Immature natural killer cell (primary cell): ENCODE data around the gene LRRC47. TPM values are rescaled to one million over a fixed set of nuclear protein-coding genes. Genes with fewer than 3 reads are reported as not detected.
"Not testable (repeated sequence)": the region's sequence is repeated elsewhere in the genome, so short reads cannot be mapped to it uniquely, and the experiment has no call there.

Experiments
- DNase-seq, 3 donors: peaks; one replicate each; pipeline ENCODE4 v3.0.0; 2022; ENCODE audit warnings: mixed read lengths in 1 of 3
- H3K27ac Mint-ChIP-seq, 6 donors: one replicate each; pipeline ENCODE4 v1.8.0; 2020; ENCODE audit warnings: mixed read lengths in 6 of 6, mild to moderate bottlenecking in 5 of 6, inconsistent platforms in 4 of 6, moderate library complexity in 3 of 6
- H3K27me3 Mint-ChIP-seq, 3 donors: one replicate each; pipeline ENCODE4 v1.8.0; 2020 to 2021; ENCODE audit warnings: low read depth in 3 of 3, mild to moderate bottlenecking in 3 of 3, mixed read lengths in 3 of 3, moderate library complexity in 3 of 3, inconsistent platforms in 1 of 3
- H3K36me3 Mint-ChIP-seq, 3 donors: one replicate each; pipeline ENCODE4 v1.8.0; 2020; ENCODE audit warnings: mixed read lengths in 3 of 3, inconsistent platforms in 2 of 3, mild to moderate bottlenecking in 2 of 3
- H3K4me1 Mint-ChIP-seq, 2 donors: one replicate each; pipeline ENCODE4 v1.8.0; 2020; ENCODE audit warnings: inconsistent platforms in 2 of 2, mild to moderate bottlenecking in 2 of 2, mixed read lengths in 2 of 2, moderate library complexity in 1 of 2
- H3K4me3 Mint-ChIP-seq, 5 donors: one replicate each; pipeline ENCODE4 v1.8.0; 2020; ENCODE audit warnings: mild to moderate bottlenecking in 5 of 5, mixed read lengths in 5 of 5, inconsistent platforms in 3 of 5, moderate library complexity in 3 of 5
- H3K9me3 Mint-ChIP-seq, 6 donors: one replicate each; pipeline ENCODE4 v1.8.0; 2020; ENCODE audit warnings: mild to moderate bottlenecking in 6 of 6, mixed read lengths in 6 of 6, inconsistent platforms in 4 of 6, moderate library complexity in 3 of 6
- polyA plus RNA-seq, 3 donors: library from polyadenylated mRNA; unstranded; fragments of 300-500 nt; fragmentation: Illumina TruSeq; gene quantifications; one replicate each; pipeline ENCODE4 v1.2.3, GENCODE V29; 2021

LRRC47 gene
- polyA plus RNA-seq, 3 donors from 2014 or later, result 19.3 to 28.3 (median 27.7) TPM

DNA sequence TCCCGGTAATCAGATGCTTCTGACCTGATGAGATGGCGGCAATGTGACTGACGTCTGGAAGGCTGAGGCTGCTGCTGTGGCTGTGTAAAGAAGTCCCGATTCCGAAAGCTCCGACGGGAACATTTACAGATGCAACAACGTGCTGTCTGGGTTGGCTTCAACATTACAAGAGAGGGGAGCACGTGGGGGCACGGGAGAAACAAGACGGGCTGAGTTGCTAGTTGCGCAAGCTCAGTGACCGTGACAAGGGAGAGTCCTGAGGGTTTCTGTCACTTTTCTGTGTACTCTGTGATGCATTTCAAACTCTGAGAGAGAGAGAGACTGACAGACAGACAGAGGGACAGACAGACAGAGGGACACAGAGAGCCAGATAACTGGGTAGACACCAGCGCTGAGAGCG lies 25.6 kb upstream of the LRRC47 start:
- peaks cover 0 to 5% (median 4%) of the 10 kb centered on the region in 3 donors for H3K27me3 Mint-ChIP-seq
- DNase-seq, result no peak
- H3K27ac Mint-ChIP-seq, result no peak overlapping the region
- H3K4me3 Mint-ChIP-seq, result no peak overlapping the region
- H3K36me3 Mint-ChIP-seq, result peaks cover 14 to 46% (median 14%) of the 10 kb centered on the region in 3 donors
- no peaks in the 10 kb centered on the region for H3K4me1 Mint-ChIP-seq
- peaks cover 0 to 1% (median 0%) of the 10 kb centered on the region in 6 donors for H3K9me3 Mint-ChIP-seq

DNA sequence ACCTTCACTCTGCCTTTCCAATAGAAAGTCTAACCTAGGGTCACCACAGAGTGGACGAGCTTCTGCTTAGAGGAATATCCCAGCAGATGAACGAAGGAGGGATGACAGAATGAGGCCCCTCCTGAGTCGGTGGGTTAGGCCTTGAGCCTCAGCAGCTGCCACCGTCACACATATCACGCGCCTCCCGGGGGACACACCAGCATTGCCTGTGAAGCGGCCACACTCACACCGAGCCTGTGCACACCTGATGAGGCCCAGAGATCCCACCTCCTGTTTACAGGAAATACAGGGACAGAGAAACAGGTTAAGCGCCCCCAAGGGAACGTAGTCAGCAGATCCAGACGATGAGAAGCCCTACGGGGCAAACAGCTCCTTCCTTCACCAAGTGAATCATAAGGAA lies 25.1 kb upstream of the LRRC47 start:
- peaks cover 0 to 7% (median 4%) of the 10 kb centered on the region in 3 donors for H3K27me3 Mint-ChIP-seq
- no peaks in the 10 kb centered on the region for H3K4me1 Mint-ChIP-seq
- DNase-seq, result no peak
- H3K36me3 Mint-ChIP-seq, result peaks cover 14 to 46% (median 14%) of the 10 kb centered on the region in 3 donors
- H3K9me3 Mint-ChIP-seq, result peaks cover 0 to 1% (median 0%) of the 10 kb centered on the region in 6 donors
- no peak overlapping the region for H3K4me3 Mint-ChIP-seq
- H3K27ac Mint-ChIP-seq, result peak overlapping the region in 1 of 6 donors; percentile 3

DNA sequence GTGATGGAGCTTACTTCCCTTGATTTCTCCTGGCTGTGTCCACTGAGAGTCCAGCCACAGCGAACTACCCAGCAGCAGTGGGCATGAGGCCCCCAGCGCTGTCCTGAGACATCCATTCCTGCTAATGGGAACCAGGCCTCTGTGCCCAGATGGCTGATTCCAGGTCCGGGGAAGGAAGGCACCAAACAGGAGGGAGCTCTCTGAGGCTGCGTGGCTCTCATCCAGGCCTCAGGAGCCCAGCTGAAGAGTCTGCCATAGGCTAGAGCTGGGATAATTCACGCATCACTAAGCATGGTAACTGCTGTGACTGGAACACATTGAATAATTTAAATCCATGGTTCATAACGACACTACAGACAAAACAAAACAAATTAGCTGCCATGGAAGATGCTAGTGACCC lies 24.7 kb upstream of the LRRC47 start:
- H3K36me3 Mint-ChIP-seq, result peaks cover 13 to 46% (median 14%) of the 10 kb centered on the region in 3 donors
- DNase-seq, result no peak
- no peak overlapping the region for H3K4me3 Mint-ChIP-seq
- H3K9me3 Mint-ChIP-seq, result peaks cover 0 to 1% (median 0%) of the 10 kb centered on the region in 6 donors
- no peaks in the 10 kb centered on the region for H3K4me1 Mint-ChIP-seq
- H3K27me3 Mint-ChIP-seq, result peaks cover 0 to 7% (median 4%) of the 10 kb centered on the region in 3 donors
- H3K27ac Mint-ChIP-seq, result no peak overlapping the region

GRCh38 chr1:3820316-3820715 lies 24.0 kb upstream of the LRRC47 start:
- no peak overlapping the region for H3K4me3 Mint-ChIP-seq
- peaks cover 0 to 1% (median 0%) of the 10 kb centered on the region in 6 donors for H3K9me3 Mint-ChIP-seq
- peaks cover 9 to 43% (median 14%) of the 10 kb centered on the region in 3 donors for H3K36me3 Mint-ChIP-seq
- H3K27me3 Mint-ChIP-seq, result peaks cover 0 to 7% (median 4%) of the 10 kb centered on the region in 3 donors
- H3K27ac Mint-ChIP-seq, result no peak overlapping the region
- no peak for DNase-seq
- H3K4me1 Mint-ChIP-seq, result no peaks in the 10 kb centered on the region

DNA sequence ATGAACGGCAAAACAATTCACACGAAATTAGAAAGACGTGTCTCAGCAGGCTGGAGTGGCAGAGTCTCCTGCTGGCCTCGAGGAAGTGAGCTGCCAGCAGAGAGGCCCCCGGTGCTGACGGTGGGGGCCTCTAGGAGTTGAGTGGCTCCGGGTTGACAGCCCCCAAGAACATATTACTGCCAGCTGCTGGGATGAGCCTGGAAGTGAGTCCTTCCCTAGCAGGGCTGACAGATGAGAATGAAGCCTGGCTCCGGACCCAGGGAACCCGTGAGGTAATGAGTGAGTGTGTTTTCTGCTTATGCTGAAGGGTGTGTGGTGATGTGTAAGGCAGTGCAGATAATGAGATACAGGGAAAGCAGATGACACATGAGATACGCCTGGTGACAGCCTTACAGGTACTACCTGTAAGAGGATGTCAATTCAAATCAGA lies 23.5 kb upstream of the LRRC47 start:
- no peaks in the 10 kb centered on the region for H3K4me1 Mint-ChIP-seq
- peaks cover 0 to 1% (median 0%) of the 10 kb centered on the region in 6 donors for H3K9me3 Mint-ChIP-seq
- H3K27ac Mint-ChIP-seq, result peak overlapping the region in 1 of 6 donors; percentile 33

DNA sequence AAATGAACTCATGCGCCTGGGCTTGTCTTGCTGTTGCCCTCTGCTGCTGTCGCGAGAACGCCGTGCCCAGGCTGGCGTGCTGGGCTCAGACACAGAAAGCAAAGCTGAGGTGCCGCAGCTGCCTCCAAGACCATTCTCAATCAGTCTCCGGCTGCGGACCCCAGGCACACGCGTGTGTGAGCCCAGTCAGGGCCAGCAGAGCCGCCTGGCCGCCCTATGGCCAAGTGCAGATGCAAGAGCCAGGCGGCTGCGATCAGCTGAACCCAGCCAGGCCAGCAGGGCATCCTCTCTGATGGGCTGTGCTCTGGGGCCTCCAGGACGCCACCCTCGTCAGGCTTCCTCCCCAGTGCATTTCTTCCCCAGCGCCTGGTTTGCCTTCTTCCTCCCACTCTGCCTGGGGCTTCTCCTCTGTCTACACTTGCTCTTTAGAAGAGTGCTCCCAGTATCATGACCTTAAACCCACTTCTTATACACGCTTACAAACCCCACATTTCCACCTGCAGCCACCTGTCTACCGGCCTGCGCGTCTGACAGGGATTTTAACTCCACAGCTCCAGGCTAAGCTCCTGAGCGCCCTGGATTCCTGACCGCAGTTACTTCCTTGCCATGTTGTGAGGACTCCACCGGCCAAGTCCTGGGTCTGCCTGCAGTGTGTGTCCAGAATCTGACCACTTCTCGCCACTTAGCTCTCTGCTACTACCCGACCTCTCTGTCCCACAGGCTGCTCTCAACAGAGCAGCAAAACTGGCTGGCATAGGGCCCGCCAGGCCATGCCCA lies 21.7 kb upstream of the LRRC47 start:
- Mint-ChIP-seq H3K4me3 (no peak overlapping the region), H3K27ac (no peak overlapping the region), H3K36me3 (peaks cover 12 to 39% (median 14%) of the 10 kb centered on the region in 3 donors), H3K9me3 (peaks cover 0 to 1% (median 0%) of the 10 kb centered on the region in 6 donors), H3K4me1 (no peaks in the 10 kb centered on the region), H3K27me3 (peaks cover 0 to 8% (median 4%) of the 10 kb centered on the region in 3 donors)
- DNase-seq, result no peak

More for the DNA sequence above, 23.5 kb upstream of the LRRC47 start:
- no peak overlapping the region for H3K4me3 Mint-ChIP-seq
- H3K36me3 Mint-ChIP-seq, result peaks cover 12 to 48% (median 14%) of the 10 kb centered on the region in 3 donors
- no peak for DNase-seq
- H3K27me3 Mint-ChIP-seq, result peaks cover 0 to 8% (median 4%) of the 10 kb centered on the region in 3 donors

GRCh38 chr1:3817138-3817740 lies 20.9 kb upstream of the LRRC47 start:
- no peak for DNase-seq

DNA sequence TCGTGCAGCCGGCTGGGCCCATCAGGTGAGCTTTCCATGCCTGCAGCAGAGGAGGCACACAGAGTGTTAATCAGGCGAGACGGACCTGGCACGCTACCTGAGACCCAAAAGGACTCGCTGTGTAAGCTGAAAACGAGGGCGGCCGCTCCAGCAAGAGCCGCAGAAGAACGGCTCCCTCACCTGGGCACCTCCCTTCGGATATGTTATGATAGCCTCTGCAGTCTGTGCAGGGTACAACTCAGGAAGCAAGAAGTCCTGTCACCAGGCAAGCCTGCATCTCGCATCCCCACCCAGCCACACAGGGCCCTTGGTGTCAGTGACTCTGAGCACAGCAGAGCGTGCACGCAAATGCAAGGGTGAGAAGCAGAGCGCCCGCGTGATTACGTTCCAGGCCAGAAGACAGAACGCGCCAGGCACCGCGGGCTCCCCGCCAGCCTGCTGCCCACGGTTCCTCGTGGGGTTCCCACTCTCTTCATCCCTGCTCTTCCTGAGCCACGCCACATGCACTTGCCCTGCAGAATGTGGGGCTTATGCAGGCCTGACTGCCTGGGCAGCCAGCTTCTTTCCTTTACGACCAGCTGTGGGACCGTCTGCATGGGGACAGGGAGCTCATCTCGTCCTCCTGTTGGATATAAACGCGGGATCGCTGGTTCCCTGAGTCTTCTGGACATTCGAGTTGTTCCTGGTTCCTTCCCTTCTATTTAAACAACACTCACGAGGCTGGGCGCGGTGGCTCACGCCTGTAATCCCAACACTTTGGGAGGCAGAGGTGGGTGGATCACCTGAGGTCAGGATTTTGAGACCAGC lies 20.2 kb upstream of the LRRC47 start:
- no peak overlapping the region for H3K4me3 Mint-ChIP-seq
- DNase-seq, result no peak
- H3K9me3 Mint-ChIP-seq, result peaks cover 0 to 1% (median 0%) of the 10 kb centered on the region in 6 donors

More at GRCh38 chr1:3817138-3817740, 20.9 kb upstream of the LRRC47 start:
- Mint-ChIP-seq H3K36me3 (peaks cover 12 to 35% (median 14%) of the 10 kb centered on the region in 3 donors), H3K9me3 (peaks cover 0 to 1% (median 0%) of the 10 kb centered on the region in 6 donors), H3K4me1 (no peaks in the 10 kb centered on the region), H3K27me3 (peaks cover 0 to 8% (median 4%) of the 10 kb centered on the region in 3 donors), H3K4me3 (no peak overlapping the region), H3K27ac (no peak overlapping the region)

DNA sequence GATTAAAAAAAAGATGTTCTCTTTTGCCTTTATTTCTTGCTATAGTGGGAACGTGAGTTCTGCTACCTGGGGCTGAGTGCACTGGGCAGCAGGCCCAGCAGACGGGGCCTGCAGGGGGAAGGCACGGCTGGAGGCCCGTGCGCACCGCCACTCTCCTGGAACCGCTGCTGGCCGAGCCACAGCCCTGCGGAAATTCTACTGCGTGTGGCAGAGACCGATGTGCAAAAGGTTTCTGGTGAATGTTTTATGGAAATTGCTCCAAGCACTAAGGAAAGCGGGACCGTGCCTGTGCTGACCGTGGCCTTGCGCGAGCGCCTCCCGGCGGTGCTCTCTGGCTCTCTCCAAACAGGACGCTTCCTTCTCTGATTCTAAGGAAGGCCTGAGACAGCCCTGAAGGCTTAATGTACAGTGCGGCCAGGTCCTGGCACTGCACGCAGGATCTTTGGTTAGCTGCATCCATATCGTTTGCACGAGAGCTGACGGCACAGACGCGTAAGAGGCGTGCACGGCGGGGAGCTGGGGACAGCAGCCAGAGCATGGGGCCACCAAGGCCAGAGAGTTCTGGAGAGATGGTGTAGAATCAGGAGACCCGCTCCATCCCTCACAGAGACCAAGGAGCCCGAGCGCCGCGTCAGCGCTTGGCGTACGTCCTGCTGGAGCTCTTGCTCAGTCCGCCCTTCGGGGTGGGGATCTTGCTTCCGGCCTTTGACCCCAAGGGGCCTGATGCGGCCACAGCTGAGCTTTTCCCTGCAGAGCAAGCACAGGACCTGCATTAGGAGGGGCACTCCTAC lies 18.7 kb upstream of the LRRC47 start:
- peaks cover 3 to 5% of the 10 kb centered on the region in 2 donors for H3K4me1 Mint-ChIP-seq
- no peak for DNase-seq
- H3K27ac Mint-ChIP-seq, result no peak overlapping the region
- no peaks in the 10 kb centered on the region for H3K9me3 Mint-ChIP-seq
- peaks cover 5 to 17% (median 8%) of the 10 kb centered on the region in 3 donors for H3K36me3 Mint-ChIP-seq
- H3K27me3 Mint-ChIP-seq, result peaks cover 0 to 8% (median 5%) of the 10 kb centered on the region in 3 donors
- H3K4me3 Mint-ChIP-seq, result no peak overlapping the region

More for the DNA sequence above, 20.2 kb upstream of the LRRC47 start:
- H3K27ac Mint-ChIP-seq, result no peak overlapping the region
- peaks cover 0 to 8% (median 4%) of the 10 kb centered on the region in 3 donors for H3K27me3 Mint-ChIP-seq
- H3K36me3 Mint-ChIP-seq, result peaks cover 8 to 28% (median 10%) of the 10 kb centered on the region in 3 donors
- H3K4me1 Mint-ChIP-seq, result no peaks in the 10 kb centered on the region

DNA sequence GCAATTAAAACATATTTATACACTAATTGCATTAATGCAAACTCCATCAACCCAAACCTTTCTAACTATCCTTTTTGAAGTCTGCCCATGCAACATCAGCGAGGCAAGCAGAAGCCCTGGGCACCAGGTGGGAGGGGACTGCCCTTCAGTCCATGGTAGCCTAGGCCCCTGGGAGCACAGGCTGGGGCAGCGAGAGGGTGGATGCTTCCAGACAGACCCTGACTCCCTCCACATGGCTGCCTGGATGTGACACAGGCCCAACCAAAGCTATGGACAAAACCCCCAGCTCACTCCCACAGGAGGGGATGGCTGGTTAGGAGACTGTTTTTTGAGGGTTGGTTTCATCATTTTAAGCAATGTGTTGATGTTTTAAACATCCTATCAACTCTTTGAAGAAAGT lies 17.8 kb upstream of the LRRC47 start:
- DNase-seq, result no peak
- H3K4me3 Mint-ChIP-seq, result no peak overlapping the region
- no peak overlapping the region for H3K27ac Mint-ChIP-seq
- H3K27me3 Mint-ChIP-seq, result peaks cover 0 to 8% (median 5%) of the 10 kb centered on the region in 3 donors
- no peaks in the 10 kb centered on the region for H3K9me3 Mint-ChIP-seq
- H3K36me3 Mint-ChIP-seq, result peaks cover 4 to 12% (median 4%) of the 10 kb centered on the region in 3 donors
- H3K4me1 Mint-ChIP-seq, result peaks cover 4 to 8% of the 10 kb centered on the region in 2 donors

DNA sequence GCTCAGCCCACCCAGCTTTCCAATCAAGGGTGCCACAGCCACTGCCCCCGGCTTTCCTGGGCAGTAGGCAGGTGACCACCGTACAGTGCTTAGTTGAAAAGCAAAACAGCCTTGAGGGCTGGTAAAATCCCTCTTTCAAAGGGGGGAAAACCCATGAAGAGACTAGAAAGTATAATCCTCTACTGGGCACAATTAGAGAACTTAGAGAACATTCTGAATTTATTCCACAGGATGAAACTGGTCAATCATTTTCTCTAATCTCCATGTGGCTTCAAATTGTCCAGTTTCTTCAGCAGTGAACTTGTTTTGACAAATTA lies 15.3 kb upstream of the LRRC47 start:
- Mint-ChIP-seq H3K4me3 (no peak overlapping the region), H3K27me3 (peaks cover 3 to 7% (median 4%) of the 10 kb centered on the region in 3 donors), H3K27ac (peak overlapping the region in 3 of 6 donors; percentile 34 to 51 (median 44)), H3K4me1 (peaks cover 4 to 8% of the 10 kb centered on the region in 2 donors), H3K36me3 (peaks cover 0 to 12% (median 4%) of the 10 kb centered on the region in 3 donors), H3K9me3 (no peaks in the 10 kb centered on the region)
- DNase-seq, result no peak

DNA sequence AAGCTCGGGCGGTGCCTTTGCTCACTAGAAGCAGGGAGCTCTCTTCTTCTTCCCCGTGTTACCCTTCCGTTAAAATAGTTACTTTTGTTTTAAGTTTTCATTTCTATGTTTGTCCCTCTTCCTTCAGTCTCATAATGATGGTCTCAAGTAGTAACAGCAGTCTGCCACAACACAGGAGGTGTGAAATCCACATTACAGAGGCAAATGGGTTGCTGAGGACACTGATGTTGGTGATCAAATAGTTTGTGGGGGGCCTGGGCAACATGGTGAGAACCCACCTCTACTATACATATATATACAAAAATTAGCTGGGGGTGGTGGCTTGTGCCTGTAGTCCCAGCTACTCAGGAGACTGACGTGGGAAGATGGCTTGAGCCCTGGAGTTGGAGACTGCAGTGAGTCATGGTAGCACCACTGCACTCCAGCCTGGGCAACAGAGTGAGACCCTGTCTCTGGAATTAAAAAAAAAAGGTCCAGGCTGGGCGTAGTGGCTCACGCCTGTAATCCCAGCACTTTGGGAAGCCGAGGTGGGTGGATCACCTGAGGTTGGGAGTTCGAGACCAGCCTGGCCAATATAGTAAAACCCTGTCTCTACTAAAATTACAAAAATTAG lies 14.0 kb upstream of the LRRC47 start:
- not testable (repeated sequence) for H3K27me3 Mint-ChIP-seq, H3K4me1 Mint-ChIP-seq, H3K36me3 Mint-ChIP-seq, H3K9me3 Mint-ChIP-seq
- peak; percentile 45 to 65 (median 52) for DNase-seq
- H3K27ac Mint-ChIP-seq, result peak overlapping the region in 5 of 6 donors; percentile 49 to 95 (median 82)
- peak overlapping the region in 4 of 5 donors; percentile 24 to 75 (median 47) for H3K4me3 Mint-ChIP-seq
